B cell (primary cell): ENCODE results near the gene ARNT2.

Experiments
- CTCF ChIP-seq: fragments of 200-600 bp; IDR thresholded peaks from one replicate; pipeline ENCODE4 v1.8.0; 2022; ENCODE audit warnings: antibody characterized with exemption, mild to moderate bottlenecking
- EZH2 ChIP-seq: IDR thresholded peaks from 2 replicates; pipeline ENCODE4 v1.6.1; 2012; ENCODE audit warnings: borderline replicate concordance, low read depth, mild to moderate bottlenecking, moderate library complexity, low read length; ENCODE audit not compliant: insufficient read depth, poor library complexity, severe bottlenecking

DNA sequence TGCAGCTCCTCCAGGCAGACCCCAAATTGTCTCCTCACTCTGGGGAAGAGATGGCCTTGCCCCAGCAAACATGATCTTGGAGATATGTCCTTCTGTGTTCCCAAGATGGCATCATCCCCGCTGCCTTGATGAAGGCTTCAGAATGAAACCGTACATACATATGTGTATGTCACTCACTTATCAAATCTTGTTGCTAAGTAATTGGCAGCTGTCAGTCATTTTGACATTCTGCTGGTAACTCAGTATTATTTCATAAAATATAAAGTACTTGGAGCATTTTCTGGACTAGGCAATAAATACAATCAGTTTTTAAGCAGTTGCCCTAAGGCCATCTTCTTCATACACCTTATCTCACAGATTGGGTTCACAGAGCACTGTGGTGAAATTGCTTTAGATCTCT lies 62.4 kb downstream of the ARNT2 start:
- TF ChIP-seq CTCF (no peak), EZH2 (no peak)
